K562 (cell line): ENCODE data around the gene ADARB2. TPM values are rescaled to one million over a fixed set of nuclear protein-coding genes. Genes with fewer than 3 reads are reported as not detected.

Experiments used
- ATAC-seq: fragments of 200-7000 bp; cut with Tn5 transposase; 3 replicates; pipeline ENCODE4 v1.9.1; 2020; ENCODE audit warnings: moderate library complexity
- BruUV-seq: library from RNA; stranded (reverse); fragments of 400-500 nt; replicated peaks from 2 replicates; lab custom pipeline; 2021; lab: Mats Ljungman, UMichigan
- CTCF ChIA-PET: fragments of 300-600 bp; formaldehyde crosslinking; extraction: SDS; loops from one replicate; lab custom pipeline; 2021; ENCODE audit warnings: low intra/inter-chr PET ratio; lab: Yijun Ruan, JAX
- POLR2A ChIA-PET: fragments of 300-600, 350-650 bp; sonication (Branson Sonifier 250); formaldehyde crosslinking; extraction: SDS; loops from one replicate; lab custom pipeline; 2021; ENCODE audit warnings: antibody characterized with exemption, inconsistent platforms; lab: Yijun Ruan, JAX
- DNase-seq, 4 experiments: peaks; one replicate each; pipeline versions ENCODE4 v3.0.0 to v3.0.0-alpha.2; 2011 to 2018; ENCODE audit warnings: low spot score in 3 of 4, mixed read lengths in 3 of 4; ENCODE audit errors: extremely low read depth in 1 of 4
- FAIRE-seq: peaks from 2 replicates; lab custom pipeline; 2011; peaks lifted over from hg19 to GRCh38; lab: Jason Lieb, UNC
- H2AFZ ChIP-seq: 2 replicates; pipeline ENCODE4 v1.6.0; 2011; ENCODE audit warnings: low read depth, low read length, control low read depth, inconsistent platforms
- H3K27ac ChIP-seq: fragments of 200-600 bp; 3 replicates; pipeline ENCODE4 v1.8.0; 2011; ENCODE audit warnings: low read depth, mild to moderate bottlenecking, control low read depth, inconsistent platforms, low read length, moderate library complexity, mixed read lengths; ENCODE audit errors: extremely low read depth
- H3K27me3 ChIP-seq, 2 experiments: fragments of 300-600 bp in 1 of 2; 2 replicates in 1 of 2; 3 replicates in 1 of 2; pipeline versions ENCODE4 v1.6.0 to v1.8.0; 2011; ENCODE audit warnings: inconsistent platforms in 2 of 2, low read length in 2 of 2, mild to moderate bottlenecking in 1 of 2, mixed read lengths in 1 of 2, moderate library complexity in 1 of 2; ENCODE audit not compliant: control insufficient read depth in 2 of 2, insufficient read depth in 2 of 2
- H3K36me3 ChIP-seq: fragments of 300-600 bp; 3 replicates; pipeline ENCODE4 v1.8.0; 2011; ENCODE audit warnings: mild to moderate bottlenecking, low read length, inconsistent platforms; ENCODE audit not compliant: control insufficient read depth, insufficient read depth
- H3K4me1 ChIP-seq, 2 experiments: fragments of 200-600 bp in 1 of 2; replicated peaks in 1 of 2; 2 replicates in 1 of 2; 3 replicates in 1 of 2; pipeline versions ENCODE4 v1.5.1 to v1.8.0; 2011; ENCODE audit warnings: inconsistent platforms in 2 of 2, low read length in 2 of 2, mild to moderate bottlenecking in 1 of 2, mixed read lengths in 1 of 2, moderate library complexity in 1 of 2; ENCODE audit not compliant: control insufficient read depth in 2 of 2, insufficient read depth in 2 of 2
- H3K4me2 ChIP-seq: 2 replicates; pipeline ENCODE4 v1.6.1; 2011; ENCODE audit warnings: low read length, control low read depth, inconsistent platforms, mixed read lengths; ENCODE audit not compliant: insufficient read depth
- H3K4me3 ChIP-seq: fragments of 200-600 bp; sonication (generic), shearing (Covaris generic); 2 replicates; pipeline ENCODE4 v1.5.1; 2016; ENCODE audit warnings: control low read depth, inconsistent platforms
- H3K79me2 ChIP-seq: fragments of 200-600 bp; 3 replicates; pipeline ENCODE4 v1.8.0; 2011; ENCODE audit warnings: low read length, inconsistent platforms; ENCODE audit not compliant: control insufficient read depth, insufficient read depth
- H3K9ac ChIP-seq, 2 experiments: 2 replicates each; pipeline versions ENCODE4 v1.6.0 to v1.6.1; 2011; ENCODE audit warnings: low read depth in 2 of 2, low read length in 2 of 2, control low read depth in 1 of 2, inconsistent platforms in 1 of 2, mild to moderate bottlenecking in 1 of 2, mixed read lengths in 1 of 2; ENCODE audit not compliant: insufficient read depth in 1 of 2
- H3K9me1 ChIP-seq: one replicate; pipeline ENCODE4 v1.6.0; 2011; ENCODE audit warnings: inconsistent platforms, mild to moderate bottlenecking, low read length, moderate library complexity; ENCODE audit not compliant: control insufficient read depth, insufficient read depth
- H3K9me3 ChIP-seq: replicated peaks from 2 replicates; pipeline ENCODE4 v1.5.1; 2011; ENCODE audit warnings: low read depth, low read length, inconsistent platforms; ENCODE audit not compliant: control insufficient read depth, insufficient read depth
- H4K20me1 ChIP-seq: replicated peaks from 2 replicates; pipeline ENCODE4 v1.6.1; 2011; ENCODE audit warnings: low read length, inconsistent platforms, mixed read lengths; ENCODE audit not compliant: control insufficient read depth, insufficient read depth
- MAFF ChIP-seq: IDR thresholded peaks from 2 replicates; pipeline ENCODE4 v1.6.1; 2012; ENCODE audit warnings: low read length, improper control_type of control experiment
- NCOA4 ChIP-seq: fragments of 450-650 bp; IDR thresholded peaks from 2 replicates; pipeline ENCODE4 v1.6.1; 2018; ENCODE audit warnings: mild to moderate bottlenecking; ENCODE audit not compliant: partially characterized antibody
- POLR2G ChIP-seq: fragments of 200-400 bp; formaldehyde crosslinking; IDR thresholded peaks from 2 replicates; pipeline ENCODE4 v1.6.1; 2017; ENCODE audit warnings: low read depth, mild to moderate bottlenecking, antibody characterized with exemption, low read length, moderate library complexity
- POLR2H ChIP-seq: IDR thresholded peaks from 2 replicates; pipeline ENCODE4 v1.6.1; 2016; ENCODE audit warnings: missing genetic modification characterization, low read depth, mild to moderate bottlenecking, control low read depth, missing compliant biosample characterization, moderate library complexity
- TCF7L2 ChIP-seq: fragments of 150-350 bp; IDR thresholded peaks from 2 replicates; pipeline ENCODE4 v1.6.1; 2016; ENCODE audit warnings: low read depth, mild to moderate bottlenecking, low read length, moderate library complexity
- THRA ChIP-seq: fragments of 450-650 bp; IDR thresholded peaks from 2 replicates; pipeline ENCODE4 v1.6.1; 2017; ENCODE audit warnings: mild to moderate bottlenecking, moderate library complexity
- ZFPM2 ChIP-seq: fragments of 250-450 bp; sonication (Bioruptor Pico); IDR thresholded peaks from 2 replicates; pipeline ENCODE4 v1.5.1; 2022; ENCODE audit warnings: mild to moderate bottlenecking
- ZNF780A ChIP-seq: fragments of 250-450 bp; sonication (Bioruptor Pico); IDR thresholded peaks from 2 replicates; pipeline ENCODE4 v1.5.0; 2021; ENCODE audit warnings: mild to moderate bottlenecking
- WGBS: fragments of 100-300 bp; shearing (Covaris generic); methylation state at CpG from one replicate; pipeline ENCODE4 v1.1.6; 2016; ENCODE audit warnings: low coverage, mixed read lengths; ENCODE audit not compliant: insufficient coverage; ENCODE audit errors: missing lambda C conversion rate; 5-methylcytosine and 5-hydroxymethylcytosine counted together
- in situ Hi-C: fragments of 300-500 bp; cut with MboI; formaldehyde crosslinking; loops from 4 replicates; pipeline ENCODE4 v1.15.0; 2018; ENCODE audit warnings: inconsistent platforms, mixed read lengths
- intact Hi-C: fragments of 100-400 bp; cut with micrococcal nuclease; formaldehyde crosslinking; loops from 2 replicates; pipeline ENCODE4 v1.14.2; 2022
- polyA plus RNA-seq, 8 experiments: library from polyadenylated mRNA; depleted of rRNA in 4 of 8; stranded (reverse) in 5 of 8; unstranded in 3 of 8; fragments of >200 nt; fragmentation: Nextera tagmentation in 2 of 8; fragmentation: Illumina TruSeq in 1 of 8; extraction: Ambion mirVana in 2 of 8; extraction: Trizol in 1 of 8; gene quantifications; 2 replicates each; pipeline versions ENCODE4 v1.2.1 to v1.2.3, GENCODE V29; 2011 to 2014; ENCODE audit warnings: inconsistent platforms in 1 of 8, missing spikeins in 1 of 8
- total RNA-seq, 7 experiments: library from RNA; depleted of rRNA in 6 of 7; stranded (reverse); fragments of >200 nt in 6 of 7; fragmentation: Illumina TruSeq in 2 of 7; extraction: Trizol in 2 of 7; gene quantifications; 2 replicates each; pipeline versions ENCODE4 v1.2.1 to v1.2.3, GENCODE V29; 2011 to 2021; ENCODE audit warnings: low replicate concordance in 1 of 7
- TF ChIP-seq, protein P1 (sequence below): fragments of 450-650 bp; IDR thresholded peaks from 2 replicates; pipeline ENCODE4 v1.6.1; 2016; ENCODE audit warnings: low read depth
- TF ChIP-seq, protein P2 (sequence below): fragments of 250-450 bp; sonication (Bioruptor Pico); IDR thresholded peaks from 2 replicates; pipeline ENCODE4 v1.5.0; 2020; ENCODE audit warnings: mild to moderate bottlenecking

The ADARB2 gene
- total and polyA plus RNA-seq, 9 of the 15 experiments (the other 6 are each of a cell fraction or from before 2014, with no cell fraction given) = not detected

DNA sequence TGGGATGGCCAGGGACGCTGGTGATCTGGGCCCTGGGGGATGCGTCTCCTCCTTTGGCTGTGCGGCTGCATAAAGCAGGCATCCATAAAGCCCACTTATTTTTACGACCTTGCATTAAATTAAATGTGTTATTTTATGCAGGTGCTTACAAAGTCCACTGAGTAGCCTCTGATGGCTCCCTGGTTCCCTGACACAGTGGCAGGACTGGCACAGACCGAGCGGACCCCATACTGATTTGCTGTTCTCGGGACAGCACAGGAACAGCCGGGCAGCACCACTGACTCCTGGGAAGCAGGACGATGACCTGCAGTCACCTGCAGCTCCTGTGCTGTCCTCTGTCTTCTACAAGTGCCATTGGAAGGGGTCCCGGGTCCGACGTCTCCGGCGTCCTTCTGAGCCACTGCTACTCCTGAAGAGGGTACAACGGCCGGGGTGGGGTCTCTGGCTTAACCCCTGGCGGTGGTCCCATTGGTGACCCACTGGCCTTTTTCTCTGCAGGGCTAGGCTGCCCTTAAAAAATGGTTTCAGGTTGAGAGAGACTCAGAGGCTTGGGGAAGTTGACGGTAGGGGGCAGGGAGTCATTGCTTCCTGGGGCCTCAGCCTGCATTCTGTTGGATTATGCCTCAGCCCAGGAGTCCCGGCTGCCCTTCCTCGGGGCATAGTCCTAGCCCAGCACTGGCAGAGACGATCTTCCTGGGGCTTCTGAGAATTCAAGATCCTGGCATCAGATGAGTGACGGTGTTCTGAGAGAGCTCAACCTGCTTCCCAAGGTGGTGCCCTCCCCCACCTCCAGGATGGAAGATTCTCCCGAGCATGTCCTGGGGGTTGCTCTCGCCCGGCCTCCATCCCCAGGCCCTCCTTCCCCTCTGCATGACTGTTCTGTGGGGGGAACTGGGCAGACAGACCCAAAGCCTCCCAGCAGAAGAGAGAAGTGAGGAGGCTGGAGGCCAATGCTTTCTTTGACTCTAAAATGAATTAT is 330.1 kb downstream of the ADARB2 start:
- DNase-seq (no peak), FAIRE-seq (no peak), ATAC-seq (no peak)
- peaks cover 0 to 9% of the 10 kb centered on the region in 2 experiments; a peak in 2 of 5 replicates for H3K4me1 ChIP-seq
- H3K4me2 ChIP-seq = no peak overlapping the region
- no peaks in the 10 kb centered on the region for H4K20me1 ChIP-seq
- H3K9me1 ChIP-seq = no peaks in the 10 kb centered on the region
- no peaks in the 10 kb centered on the region for H3K79me2 ChIP-seq
- in situ Hi-C loops = no loop called here
- POLR2A ChIA-PET = no interaction called here
- BruUV-seq = no TSS peak
- no peak overlapping the region for H2AFZ ChIP-seq
- peaks cover 22 to 75% of the 10 kb centered on the region in 2 experiments for H3K27me3 ChIP-seq
- WGBS = 1% methylated on average over 25 of the region's 25 CpGs
- no peaks in the 10 kb centered on the region for H3K9me3 ChIP-seq
- H3K4me3 ChIP-seq = no peak overlapping the region
- intact Hi-C loops = no loop called here
- H3K27ac ChIP-seq = no peak overlapping the region
- H3K9ac ChIP-seq = no peak overlapping the region
- CTCF ChIA-PET = no interaction called here
- no peaks in the 10 kb centered on the region for H3K36me3 ChIP-seq
- TF ChIP-seq POLR2G = no peak
- TF ChIP-seq ZNF780A (CRISPR knock-in tag) = no peak
- TF ChIP-seq TCF7L2 = no peak
- TF ChIP-seq, protein P1, sequence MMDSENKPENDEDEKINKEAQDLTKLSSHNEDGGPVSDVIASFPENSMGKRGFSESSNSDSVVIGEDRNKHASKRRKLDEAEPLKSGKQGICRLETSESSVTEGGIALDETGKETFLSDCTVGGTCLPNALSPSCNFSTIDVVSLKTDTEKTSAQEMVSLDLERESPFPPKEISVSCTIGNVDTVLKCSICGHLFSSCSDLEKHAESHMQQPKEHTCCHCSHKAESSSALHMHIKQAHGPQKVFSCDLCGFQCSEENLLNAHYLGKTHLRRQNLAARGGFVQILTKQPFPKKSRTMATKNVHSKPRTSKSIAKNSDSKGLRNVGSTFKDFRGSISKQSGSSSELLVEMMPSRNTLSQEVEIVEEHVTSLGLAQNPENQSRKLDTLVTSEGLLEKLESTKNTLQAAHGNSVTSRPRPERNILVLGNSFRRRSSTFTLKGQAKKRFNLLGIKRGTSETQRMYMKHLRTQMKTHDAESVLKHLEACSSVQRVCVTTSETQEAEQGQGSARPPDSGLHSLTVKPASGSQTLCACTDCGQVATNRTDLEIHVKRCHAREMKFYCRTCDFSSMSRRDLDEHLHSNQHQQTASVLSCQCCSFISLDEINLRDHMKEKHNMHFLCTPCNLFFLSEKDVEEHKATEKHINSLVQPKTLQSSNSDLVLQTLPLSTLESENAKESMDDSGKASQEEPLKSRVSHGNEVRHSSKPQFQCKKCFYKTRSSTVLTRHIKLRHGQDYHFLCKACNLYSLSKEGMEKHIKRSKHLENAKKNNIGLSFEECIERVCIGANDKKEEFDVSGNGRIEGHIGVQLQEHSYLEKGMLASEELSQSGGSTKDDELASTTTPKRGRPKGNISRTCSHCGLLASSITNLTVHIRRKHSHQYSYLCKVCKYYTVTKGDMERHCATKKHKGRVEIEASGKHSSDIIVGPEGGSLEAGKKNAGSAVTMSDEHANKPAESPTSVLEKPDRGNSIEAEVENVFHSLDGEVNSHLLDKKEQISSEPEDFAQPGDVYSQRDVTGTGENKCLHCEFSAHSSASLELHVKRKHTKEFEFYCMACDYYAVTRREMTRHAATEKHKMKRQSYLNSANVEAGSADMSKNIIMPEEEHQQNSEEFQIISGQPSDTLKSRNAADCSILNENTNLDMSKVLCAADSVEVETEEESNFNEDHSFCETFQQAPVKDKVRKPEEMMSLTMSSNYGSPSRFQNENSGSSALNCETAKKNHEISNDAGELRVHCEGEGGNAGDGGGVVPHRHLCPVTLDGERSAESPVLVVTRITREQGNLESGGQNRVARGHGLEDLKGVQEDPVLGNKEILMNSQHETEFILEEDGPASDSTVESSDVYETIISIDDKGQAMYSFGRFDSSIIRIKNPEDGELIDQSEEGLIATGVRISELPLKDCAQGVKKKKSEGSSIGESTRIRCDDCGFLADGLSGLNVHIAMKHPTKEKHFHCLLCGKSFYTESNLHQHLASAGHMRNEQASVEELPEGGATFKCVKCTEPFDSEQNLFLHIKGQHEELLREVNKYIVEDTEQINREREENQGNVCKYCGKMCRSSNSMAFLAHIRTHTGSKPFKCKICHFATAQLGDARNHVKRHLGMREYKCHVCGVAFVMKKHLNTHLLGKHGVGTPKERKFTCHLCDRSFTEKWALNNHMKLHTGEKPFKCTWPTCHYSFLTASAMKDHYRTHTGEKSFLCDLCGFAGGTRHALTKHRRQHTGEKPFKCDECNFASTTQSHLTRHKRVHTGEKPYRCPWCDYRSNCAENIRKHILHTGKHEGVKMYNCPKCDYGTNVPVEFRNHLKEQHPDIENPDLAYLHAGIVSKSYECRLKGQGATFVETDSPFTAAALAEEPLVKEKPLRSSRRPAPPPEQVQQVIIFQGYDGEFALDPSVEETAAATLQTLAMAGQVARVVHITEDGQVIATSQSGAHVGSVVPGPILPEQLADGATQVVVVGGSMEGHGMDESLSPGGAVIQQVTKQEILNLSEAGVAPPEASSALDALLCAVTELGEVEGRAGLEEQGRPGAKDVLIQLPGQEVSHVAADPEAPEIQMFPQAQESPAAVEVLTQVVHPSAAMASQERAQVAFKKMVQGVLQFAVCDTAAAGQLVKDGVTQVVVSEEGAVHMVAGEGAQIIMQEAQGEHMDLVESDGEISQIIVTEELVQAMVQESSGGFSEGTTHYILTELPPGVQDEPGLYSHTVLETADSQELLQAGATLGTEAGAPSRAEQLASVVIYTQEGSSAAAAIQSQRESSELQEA = no peak
- TF ChIP-seq NCOA4 = no peak
- no peak for TF ChIP-seq POLR2H (tag)
- no peak for TF ChIP-seq THRA
- TF ChIP-seq, protein P2, sequence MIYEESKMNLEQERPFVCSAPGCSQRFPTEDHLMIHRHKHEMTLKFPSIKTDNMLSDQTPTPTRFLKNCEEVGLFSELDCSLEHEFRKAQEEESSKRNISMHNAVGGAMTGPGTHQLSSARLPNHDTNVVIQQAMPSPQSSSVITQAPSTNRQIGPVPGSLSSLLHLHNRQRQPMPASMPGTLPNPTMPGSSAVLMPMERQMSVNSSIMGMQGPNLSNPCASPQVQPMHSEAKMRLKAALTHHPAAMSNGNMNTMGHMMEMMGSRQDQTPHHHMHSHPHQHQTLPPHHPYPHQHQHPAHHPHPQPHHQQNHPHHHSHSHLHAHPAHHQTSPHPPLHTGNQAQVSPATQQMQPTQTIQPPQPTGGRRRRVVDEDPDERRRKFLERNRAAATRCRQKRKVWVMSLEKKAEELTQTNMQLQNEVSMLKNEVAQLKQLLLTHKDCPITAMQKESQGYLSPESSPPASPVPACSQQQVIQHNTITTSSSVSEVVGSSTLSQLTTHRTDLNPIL (CRISPR knock-in tag) = no peak
- no peak for TF ChIP-seq ZFPM2 (CRISPR knock-in tag)
- no peak for TF ChIP-seq MAFF
